ENCODE measurements around the gene OTULIN. TPM values are rescaled to one million over a fixed set of nuclear protein-coding genes. Genes with fewer than 3 reads are reported as not detected.
A peak's percentile ranks its signal among the peaks of the same experiment; 100 is the strongest.

The OTULIN gene
- total RNA-seq, 1 experiment from 2014 or later = 31.0 TPM

DNA sequence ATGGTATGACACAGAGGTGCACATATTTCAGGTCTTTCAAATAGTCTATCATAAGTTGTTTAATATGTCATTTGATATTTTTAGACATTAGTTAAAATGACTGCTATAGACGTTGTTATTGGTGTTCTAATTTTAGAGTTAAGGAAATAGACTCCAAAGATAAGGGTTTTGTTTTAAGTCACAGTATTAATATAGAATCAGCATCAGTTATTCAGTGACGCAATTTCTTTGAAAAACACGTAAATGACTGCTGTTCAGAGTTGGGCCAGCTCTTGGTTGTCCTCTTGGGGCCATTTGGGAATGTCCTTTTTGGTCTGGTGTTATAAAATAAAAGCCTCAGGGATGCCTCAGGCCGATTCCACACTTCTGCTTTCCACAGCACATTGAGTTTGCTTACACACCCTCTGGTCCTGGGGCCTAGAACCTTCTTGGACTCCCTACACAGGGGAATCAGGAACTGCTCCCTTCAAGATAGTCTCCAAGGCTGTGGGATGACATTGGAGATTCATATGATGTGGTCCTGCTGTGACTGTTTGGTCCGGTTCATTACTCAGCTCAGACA is 14.3 kb downstream of the OTULIN start:
- Histone ChIP-seq H2AFZ (ENCODE audit: low read length) (no peak overlapping the region), H3K9ac (ENCODE audit: low read length) (no peak overlapping the region), H4K20me1 (ENCODE audit: insufficient read depth, low read depth, low read length) (no peaks in the 10 kb centered on the region), H3K9me3 (ENCODE audit: low read length) (no peaks in the 10 kb centered on the region), H3K27me3 (ENCODE audit: low read length) (no peaks in the 10 kb centered on the region), H3K4me2 (ENCODE audit: low read depth, low read length, poor library complexity, severe bottlenecking) (no peak overlapping the region), H3K4me3 (ENCODE audit: low read length) (no peak overlapping the region), H3K27ac (ENCODE audit: low read length) (no peak overlapping the region), H3K9me2 (replicated peaks; ENCODE audit: insufficient read depth, low read length) (no peaks in the 10 kb centered on the region), H3K79me2 (ENCODE audit: low read length) (peaks cover 76% of the 10 kb centered on the region), H3K4me1 (ENCODE audit: low read length) (peaks cover 70% of the 10 kb centered on the region), H3K36me3 (ENCODE audit: insufficient read depth, low read length) (peaks cover 44% of the 10 kb centered on the region; the same call in 1 of the 2 replicates)
- no peak for DNase-seq

DNA sequence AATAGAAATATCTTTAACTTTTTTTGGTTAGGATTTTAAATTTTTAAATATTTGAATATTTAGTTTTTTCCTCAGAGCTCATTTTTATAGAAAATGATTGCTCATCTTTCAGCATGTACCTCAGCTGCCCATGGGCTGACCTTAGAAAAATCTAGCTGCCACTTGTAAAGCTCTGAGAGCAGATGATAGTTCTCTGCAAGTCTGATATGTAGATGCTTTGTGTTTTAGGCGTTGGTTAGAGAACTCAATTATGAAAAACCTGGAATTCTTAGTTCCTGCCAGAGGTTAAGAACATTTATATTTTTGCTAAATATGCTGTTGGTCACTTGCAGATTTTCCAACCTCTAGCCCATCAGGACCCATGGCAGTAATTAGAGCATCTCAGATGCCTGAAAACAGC is 15.1 kb downstream of the OTULIN start:
- Histone ChIP-seq H3K9me2 (replicated peaks; ENCODE audit: insufficient read depth, low read length) (no peaks in the 10 kb centered on the region), H3K4me2 (ENCODE audit: low read depth, low read length, poor library complexity, severe bottlenecking) (no peak overlapping the region), H3K27me3 (ENCODE audit: low read length) (no peaks in the 10 kb centered on the region), H3K9me3 (ENCODE audit: low read length) (no peaks in the 10 kb centered on the region), H4K20me1 (ENCODE audit: insufficient read depth, low read depth, low read length) (no peaks in the 10 kb centered on the region), H3K4me3 (ENCODE audit: low read length) (no peak overlapping the region), H3K36me3 (ENCODE audit: insufficient read depth, low read length) (peaks cover 41% of the 10 kb centered on the region; the same call in 1 of the 2 replicates), H2AFZ (ENCODE audit: low read length) (no peak overlapping the region), H3K4me1 (ENCODE audit: low read length) (peaks cover 70% of the 10 kb centered on the region), H3K79me2 (ENCODE audit: low read length) (peaks cover 76% of the 10 kb centered on the region), H3K9ac (ENCODE audit: low read length) (no peak overlapping the region), H3K27ac (ENCODE audit: low read length) (no peak overlapping the region)
- no peak for DNase-seq

DNA sequence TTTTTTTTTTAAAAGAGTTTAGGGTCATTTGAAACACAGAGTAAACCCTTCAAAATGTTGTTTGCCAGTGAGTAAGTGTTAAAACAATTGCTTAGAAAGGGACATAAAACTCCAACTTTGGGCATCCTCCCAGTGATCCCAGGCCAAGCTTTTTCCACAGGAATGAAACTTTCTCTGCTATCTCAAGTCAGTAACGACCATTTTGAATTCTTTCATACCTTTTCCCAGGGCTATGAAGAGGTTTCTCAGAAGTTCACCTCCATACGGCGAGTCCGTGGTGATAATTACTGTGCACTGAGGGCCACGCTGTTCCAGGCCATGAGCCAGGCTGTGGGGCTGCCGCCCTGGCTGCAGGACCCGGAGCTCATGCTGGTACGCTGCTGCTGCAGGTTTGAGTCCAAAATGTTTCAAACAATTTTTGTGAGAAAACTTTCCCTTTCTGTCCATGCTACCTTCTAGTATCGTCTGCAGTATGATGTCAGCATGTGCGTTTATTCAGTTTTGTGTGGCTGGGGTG is 16.8 kb downstream of the OTULIN start:
- no peaks in the 10 kb centered on the region for H3K9me3 ChIP-seq (ENCODE audit: low read length)
- H3K27ac ChIP-seq (ENCODE audit: low read length) = no peak overlapping the region
- no peak overlapping the region for H2AFZ ChIP-seq (ENCODE audit: low read length)
- no peak for DNase-seq
- H3K4me1 ChIP-seq (ENCODE audit: low read length) = peaks cover 70% of the 10 kb centered on the region
- H3K4me3 ChIP-seq (ENCODE audit: low read length) = no peak overlapping the region
- no peak overlapping the region for H3K4me2 ChIP-seq (ENCODE audit: low read depth, low read length, poor library complexity, severe bottlenecking)
- peaks cover 65% of the 10 kb centered on the region for H3K79me2 ChIP-seq (ENCODE audit: low read length)
- no peak overlapping the region for H3K9ac ChIP-seq (ENCODE audit: low read length)
- H4K20me1 ChIP-seq (ENCODE audit: insufficient read depth, low read depth, low read length) = no peaks in the 10 kb centered on the region
- peaks cover 41% of the 10 kb centered on the region; the same call in 1 of the 2 replicates for H3K36me3 ChIP-seq (ENCODE audit: insufficient read depth, low read length)
- no peaks in the 10 kb centered on the region for H3K27me3 ChIP-seq (ENCODE audit: low read length)
- no peaks in the 10 kb centered on the region for H3K9me2 ChIP-seq (replicated peaks; ENCODE audit: insufficient read depth, low read length)

DNA sequence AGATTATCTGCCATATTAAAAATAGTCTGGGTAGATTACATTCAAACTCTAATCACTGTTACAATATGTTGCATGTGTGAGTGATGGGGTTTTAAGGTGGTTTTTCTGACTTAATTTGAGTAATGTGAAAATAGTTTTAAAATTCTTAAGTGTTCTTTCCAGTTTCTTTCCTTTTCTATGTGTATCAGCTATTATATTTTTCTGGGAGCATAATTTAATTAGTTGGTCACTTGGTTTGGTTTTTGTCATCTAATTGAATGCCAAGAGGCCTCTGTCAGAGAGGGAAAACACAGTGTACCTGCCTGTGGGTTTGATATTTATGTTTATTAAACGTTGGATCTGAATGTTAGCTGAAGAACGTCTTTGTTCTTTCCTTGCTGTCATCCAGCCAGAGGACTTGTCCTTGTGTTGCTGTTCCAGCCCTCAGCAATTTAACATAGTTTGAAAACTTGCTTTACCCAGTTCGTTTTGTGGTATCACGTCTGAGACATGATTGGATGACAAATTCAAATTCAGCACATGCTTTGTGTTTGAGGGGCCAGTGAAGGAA is 19.5 kb downstream of the OTULIN start:
- H4K20me1 ChIP-seq (ENCODE audit: insufficient read depth, low read depth, low read length) = no peaks in the 10 kb centered on the region

DNA sequence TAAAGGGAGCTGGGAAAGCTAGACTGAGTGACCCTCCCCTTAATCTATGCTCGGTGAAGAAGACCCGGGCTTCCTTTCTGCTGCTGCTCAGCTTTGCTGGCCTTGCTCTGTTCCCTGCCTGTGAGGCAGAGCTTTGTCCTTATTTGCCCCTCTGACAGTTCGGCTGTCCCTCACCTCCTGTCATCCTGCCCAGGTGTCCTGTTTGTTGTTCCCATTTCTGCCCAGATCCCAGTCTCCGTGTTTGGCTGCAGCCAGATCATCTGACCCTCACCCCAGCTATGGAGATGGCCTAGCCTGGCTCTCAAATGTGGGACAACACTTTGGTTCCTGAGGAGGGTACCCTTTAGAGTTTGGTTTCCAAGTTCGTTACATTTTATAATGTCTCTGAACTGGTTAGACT is 20.2 kb downstream of the OTULIN start:
- peaks cover 41% of the 10 kb centered on the region for H3K4me1 ChIP-seq (ENCODE audit: low read length)
- peaks cover 65% of the 10 kb centered on the region for H3K79me2 ChIP-seq (ENCODE audit: low read length)
- H3K27ac ChIP-seq (ENCODE audit: low read length) = peak overlapping the region; percentile 58
- no peak overlapping the region for H3K4me3 ChIP-seq (ENCODE audit: low read length)
- H3K9ac ChIP-seq (ENCODE audit: low read length) = peak overlapping the region; percentile 30
- no peak for DNase-seq
- H3K9me2 ChIP-seq (replicated peaks; ENCODE audit: insufficient read depth, low read length) = no peaks in the 10 kb centered on the region
- no peak overlapping the region for H2AFZ ChIP-seq (ENCODE audit: low read length)
- H3K36me3 ChIP-seq (ENCODE audit: insufficient read depth, low read length) = peaks cover 51% of the 10 kb centered on the region
- no peaks in the 10 kb centered on the region for H3K27me3 ChIP-seq (ENCODE audit: low read length)
- no peaks in the 10 kb centered on the region for H4K20me1 ChIP-seq (ENCODE audit: insufficient read depth, low read depth, low read length)
- H3K4me2 ChIP-seq (ENCODE audit: low read depth, low read length, poor library complexity, severe bottlenecking) = peak overlapping the region; percentile 27
- no peaks in the 10 kb centered on the region for H3K9me3 ChIP-seq (ENCODE audit: low read length)

More for the DNA sequence above, 19.5 kb downstream of the OTULIN start:
- no peak for DNase-seq
- no peaks in the 10 kb centered on the region for H3K9me2 ChIP-seq (replicated peaks; ENCODE audit: insufficient read depth, low read length)
- H2AFZ ChIP-seq (ENCODE audit: low read length) = no peak overlapping the region
- H3K4me1 ChIP-seq (ENCODE audit: low read length) = peaks cover 47% of the 10 kb centered on the region
- H3K9me3 ChIP-seq (ENCODE audit: low read length) = no peaks in the 10 kb centered on the region
- peaks cover 64% of the 10 kb centered on the region for H3K79me2 ChIP-seq (ENCODE audit: low read length)
- H3K4me3 ChIP-seq (ENCODE audit: low read length) = no peak overlapping the region
- H3K27ac ChIP-seq (ENCODE audit: low read length) = peak overlapping the region; percentile 58
- peak overlapping the region; percentile 30 for H3K9ac ChIP-seq (ENCODE audit: low read length)
- H3K4me2 ChIP-seq (ENCODE audit: low read depth, low read length, poor library complexity, severe bottlenecking) = no peak overlapping the region
- peaks cover 50% of the 10 kb centered on the region for H3K36me3 ChIP-seq (ENCODE audit: insufficient read depth, low read length)
- H3K27me3 ChIP-seq (ENCODE audit: low read length) = no peaks in the 10 kb centered on the region

DNA sequence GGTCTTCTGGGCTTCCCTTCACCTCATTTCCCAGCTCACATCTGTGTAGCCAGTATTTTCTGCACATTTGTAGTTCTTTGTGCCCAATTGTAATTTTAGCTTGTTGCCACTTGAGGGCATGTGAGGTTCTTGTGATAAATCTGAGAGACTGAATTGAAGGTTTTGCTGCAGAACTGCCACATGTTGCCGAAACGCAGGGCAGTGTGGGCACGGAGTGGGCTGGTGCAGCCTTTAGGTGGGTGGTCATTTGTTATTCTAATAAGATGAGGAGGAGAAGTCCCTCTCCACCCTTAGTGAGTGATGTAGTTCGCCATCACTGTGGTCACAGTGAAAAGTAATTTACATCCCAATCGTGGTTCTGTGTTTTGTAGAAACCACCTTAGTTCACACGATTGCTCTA is 21.2 kb downstream of the OTULIN start:
- DNase-seq = peak; percentile 91
- H3K9me2 ChIP-seq (replicated peaks; ENCODE audit: insufficient read depth, low read length) = no peaks in the 10 kb centered on the region
- H3K4me1 ChIP-seq (ENCODE audit: low read length) = peaks cover 40% of the 10 kb centered on the region
- H3K36me3 ChIP-seq (ENCODE audit: insufficient read depth, low read length) = peaks cover 59% of the 10 kb centered on the region
- H3K9ac ChIP-seq (ENCODE audit: low read length) = peak overlapping the region; percentile 22
- peak overlapping the region; percentile 27 for H3K4me2 ChIP-seq (ENCODE audit: low read depth, low read length, poor library complexity, severe bottlenecking)
- H4K20me1 ChIP-seq (ENCODE audit: insufficient read depth, low read depth, low read length) = no peaks in the 10 kb centered on the region
- H2AFZ ChIP-seq (ENCODE audit: low read length) = no peak overlapping the region
- peak overlapping the region; percentile 58 for H3K27ac ChIP-seq (ENCODE audit: low read length)
- H3K9me3 ChIP-seq (ENCODE audit: low read length) = no peaks in the 10 kb centered on the region
- no peak overlapping the region for H3K4me3 ChIP-seq (ENCODE audit: low read length)
- peaks cover 63% of the 10 kb centered on the region for H3K79me2 ChIP-seq (ENCODE audit: low read length)
- no peaks in the 10 kb centered on the region for H3K27me3 ChIP-seq (ENCODE audit: low read length)

DNA sequence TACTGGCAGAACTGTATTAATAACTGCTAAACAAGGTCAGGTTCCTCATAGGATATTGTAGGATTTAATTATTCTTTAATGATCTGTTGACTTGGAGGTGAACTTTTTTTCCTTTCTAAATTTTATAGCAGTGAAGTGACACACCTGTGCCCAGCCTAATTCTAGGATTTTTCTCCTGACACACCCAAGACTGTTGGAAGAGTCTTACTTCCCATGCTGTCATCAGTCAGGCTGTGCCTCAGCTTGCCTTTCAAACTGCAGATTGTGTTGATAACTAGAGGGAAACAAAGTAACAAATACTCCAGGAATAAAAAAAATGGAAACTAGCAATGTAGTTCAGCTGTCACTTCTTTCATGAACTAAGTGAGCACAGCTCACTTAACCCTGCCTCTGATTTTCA is 22.0 kb downstream of the OTULIN start:
- no peak for DNase-seq
- no peaks in the 10 kb centered on the region for H3K27me3 ChIP-seq (ENCODE audit: low read length)
- peaks cover 48% of the 10 kb centered on the region for H3K4me1 ChIP-seq (ENCODE audit: low read length)
- no peak overlapping the region for H2AFZ ChIP-seq (ENCODE audit: low read length)
- no peaks in the 10 kb centered on the region for H4K20me1 ChIP-seq (ENCODE audit: insufficient read depth, low read depth, low read length)
- H3K4me3 ChIP-seq (ENCODE audit: low read length) = no peak overlapping the region
- no peaks in the 10 kb centered on the region for H3K9me2 ChIP-seq (replicated peaks; ENCODE audit: insufficient read depth, low read length)
- H3K27ac ChIP-seq (ENCODE audit: low read length) = 0 out of 2 replicates have a peak overlapping the region, but pooled peaks have one; percentile 6
- H3K4me2 ChIP-seq (ENCODE audit: low read depth, low read length, poor library complexity, severe bottlenecking) = no peak overlapping the region
- H3K36me3 ChIP-seq (ENCODE audit: insufficient read depth, low read length) = peaks cover 66% of the 10 kb centered on the region
- no peaks in the 10 kb centered on the region for H3K9me3 ChIP-seq (ENCODE audit: low read length)
- H3K9ac ChIP-seq (ENCODE audit: low read length) = no peak overlapping the region
- H3K79me2 ChIP-seq (ENCODE audit: low read length) = peaks cover 66% of the 10 kb centered on the region

DNA sequence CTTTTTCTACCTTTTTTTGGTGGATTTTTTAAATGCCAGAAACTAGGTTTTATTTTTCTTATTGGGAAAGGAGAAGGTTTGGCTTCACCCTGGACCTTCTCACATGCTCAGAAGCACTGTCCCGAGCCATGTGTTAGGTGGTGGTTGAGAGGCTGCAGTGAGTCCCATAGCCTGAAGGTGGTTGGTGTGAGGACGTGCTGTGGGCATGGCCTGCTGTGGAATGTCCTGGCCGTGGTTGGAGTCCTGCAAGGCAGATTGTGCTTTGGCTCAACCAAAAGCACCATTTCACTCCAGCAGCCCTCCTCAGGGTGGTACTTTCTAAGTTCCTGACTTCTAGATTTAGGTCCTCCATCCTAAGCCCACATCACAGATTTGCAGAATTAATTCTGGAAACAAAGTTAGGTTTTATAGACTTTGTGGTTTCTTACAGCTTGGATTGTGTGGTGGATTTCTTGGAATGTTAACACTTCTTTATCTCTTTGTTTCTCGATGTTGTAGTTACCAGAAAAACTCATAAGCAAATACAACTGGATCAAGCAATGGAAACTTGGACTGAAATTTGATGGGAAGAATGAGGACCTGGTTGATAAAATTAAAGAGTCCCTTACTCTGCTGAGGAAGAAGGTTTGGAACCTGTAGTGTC is 22.6 kb downstream of the OTULIN start:
- DNase-seq = no peak
- Histone ChIP-seq H3K9ac (ENCODE audit: low read length) (no peak overlapping the region), H3K79me2 (ENCODE audit: low read length) (peaks cover 63% of the 10 kb centered on the region), H3K4me2 (ENCODE audit: low read depth, low read length, poor library complexity, severe bottlenecking) (no peak overlapping the region), H3K4me3 (ENCODE audit: low read length) (no peak overlapping the region), H3K27ac (ENCODE audit: low read length) (no peak overlapping the region), H4K20me1 (ENCODE audit: insufficient read depth, low read depth, low read length) (no peaks in the 10 kb centered on the region), H2AFZ (ENCODE audit: low read length) (no peak overlapping the region), H3K27me3 (ENCODE audit: low read length) (no peaks in the 10 kb centered on the region), H3K9me3 (ENCODE audit: low read length) (no peaks in the 10 kb centered on the region), H3K4me1 (ENCODE audit: low read length) (peaks cover 54% of the 10 kb centered on the region), H3K9me2 (replicated peaks; ENCODE audit: insufficient read depth, low read length) (no peaks in the 10 kb centered on the region), H3K36me3 (ENCODE audit: insufficient read depth, low read length) (peaks cover 66% of the 10 kb centered on the region)
